ENCODE measurements around the gene SBF2. TPM values are rescaled to one million over a fixed set of nuclear protein-coding genes. Genes with fewer than 3 reads are reported as not detected.
"Not testable (repeated sequence)": the region's sequence is repeated elsewhere in the genome, so short reads cannot be mapped to it uniquely, and the experiment has no call there.

SBF2 gene
- polyA plus RNA-seq, 1 donor from 2014 or later, result 2.6 TPM

DNA sequence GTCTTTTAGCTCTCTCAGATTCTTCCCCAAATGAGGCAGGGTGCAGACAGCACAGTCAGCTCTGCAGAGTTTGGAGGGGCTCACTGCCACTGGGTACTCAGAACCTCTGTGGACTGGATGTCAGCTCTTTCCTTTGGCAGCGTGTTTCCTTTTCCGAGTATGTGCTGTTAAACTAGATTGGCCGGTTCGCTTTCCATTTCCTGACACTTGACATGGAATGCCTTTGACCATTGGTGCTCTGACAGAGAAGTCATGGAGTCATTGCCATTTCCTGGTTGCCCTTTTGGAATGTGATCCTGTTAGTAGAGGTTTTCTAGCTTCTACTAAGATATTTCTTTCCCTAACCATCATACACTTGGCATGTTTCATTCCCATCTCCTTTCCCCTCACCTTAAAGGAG lies 543.5 kb downstream of the SBF2 start:
- H3K4me3 Mint-ChIP-seq, result no peak overlapping the region
- H3K9me3 Mint-ChIP-seq, result no peaks in the 10 kb centered on the region
- H3K36me3 Mint-ChIP-seq, result peaks cover 9% of the 10 kb centered on the region
- H3K27ac Mint-ChIP-seq, result peak overlapping the region in 2 of 3 donors; percentile 7 to 39
- H3K4me1 Mint-ChIP-seq, result peaks cover 51 to 58% (median 52%) of the 10 kb centered on the region in 3 donors
- no peaks in the 10 kb centered on the region for H3K27me3 Mint-ChIP-seq

DNA sequence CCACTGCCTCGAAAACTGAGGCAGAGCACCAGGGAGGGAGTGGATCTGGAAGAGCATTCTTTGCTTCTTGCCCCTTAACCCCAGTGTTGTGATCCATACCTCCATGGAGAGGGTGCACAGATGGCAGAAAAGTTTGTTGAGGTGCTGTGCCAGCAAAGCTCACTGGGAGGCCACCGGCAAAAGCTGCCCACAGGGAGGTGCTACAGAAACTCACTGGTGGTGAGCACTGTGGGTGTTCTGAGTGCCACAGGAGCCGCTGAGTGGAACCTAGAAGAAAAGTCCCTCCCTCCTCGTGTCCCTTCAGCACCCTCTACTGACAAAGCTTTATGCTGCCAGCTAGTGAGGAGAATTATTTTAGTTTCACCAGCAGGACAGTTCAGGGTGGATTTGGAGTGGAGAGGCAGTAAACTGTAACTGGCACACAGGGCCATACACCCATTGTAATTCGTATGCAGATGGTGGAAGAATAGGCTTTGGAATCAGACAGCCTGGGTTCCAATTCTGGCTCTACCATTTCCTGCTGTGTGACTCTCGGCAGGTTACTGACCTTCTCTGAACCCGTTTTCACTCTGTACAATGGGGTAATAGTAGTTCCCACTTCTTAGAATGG lies 545.6 kb downstream of the SBF2 start:
- peaks cover 11% of the 10 kb centered on the region for H3K36me3 Mint-ChIP-seq
- H3K9me3 Mint-ChIP-seq, result no peaks in the 10 kb centered on the region
- H3K4me1 Mint-ChIP-seq, result peaks cover 43 to 51% (median 47%) of the 10 kb centered on the region in 3 donors
- H3K4me3 Mint-ChIP-seq, result peak overlapping the region in 3 of 4 donors; percentile 42 to 64 (median 63)
- no peaks in the 10 kb centered on the region for H3K27me3 Mint-ChIP-seq
- peak overlapping the region; percentile 79 to 92 (median 92) for H3K27ac Mint-ChIP-seq

DNA sequence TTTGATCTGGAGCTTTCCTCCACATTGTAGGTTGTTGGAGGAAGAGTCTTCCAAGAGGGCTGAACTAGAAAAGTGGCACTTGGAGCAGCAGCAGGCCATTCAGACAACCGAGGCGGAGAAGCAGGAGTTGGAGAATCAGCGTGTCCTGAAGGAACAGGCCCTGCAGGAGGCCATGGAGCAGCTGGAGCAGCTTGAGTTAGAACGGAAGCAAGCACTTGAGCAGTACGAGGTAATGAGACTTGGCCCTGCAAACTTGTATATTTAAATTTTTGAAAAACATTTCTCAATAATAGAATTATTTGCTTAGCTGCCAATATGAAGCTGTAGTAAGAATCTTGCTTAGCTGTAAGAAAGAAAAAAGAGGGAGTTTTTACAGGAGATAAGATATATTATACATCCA lies 546.2 kb downstream of the SBF2 start:
- H3K4me1 Mint-ChIP-seq, result peaks cover 40 to 47% (median 42%) of the 10 kb centered on the region in 3 donors
- peak overlapping the region in 3 of 4 donors; percentile 63 to 76 (median 64) for H3K4me3 Mint-ChIP-seq
- H3K27me3 Mint-ChIP-seq, result no peaks in the 10 kb centered on the region
- no peaks in the 10 kb centered on the region for H3K9me3 Mint-ChIP-seq
- H3K36me3 Mint-ChIP-seq, result peaks cover 11% of the 10 kb centered on the region
- peak overlapping the region; percentile 79 to 92 (median 92) for H3K27ac Mint-ChIP-seq

DNA sequence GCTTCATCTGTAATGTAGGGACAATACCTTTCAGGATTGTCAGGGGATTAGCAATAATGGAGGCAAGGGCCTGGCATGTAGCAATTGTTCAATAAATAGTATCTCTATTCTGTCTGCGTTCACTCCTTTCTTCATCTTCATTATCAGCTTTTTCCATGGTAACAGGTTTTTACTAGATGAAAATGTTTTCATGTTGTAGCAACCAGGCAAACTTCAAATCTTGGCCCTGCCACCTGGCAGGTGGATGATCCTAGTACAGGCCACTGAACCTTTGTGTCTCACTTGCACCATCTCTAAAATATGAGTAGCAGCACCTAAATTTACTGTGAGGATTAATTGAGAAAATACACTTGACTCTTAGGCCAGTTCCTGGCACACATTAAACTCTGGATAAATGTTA lies 546.8 kb downstream of the SBF2 start:
- H3K27me3 Mint-ChIP-seq, result no peaks in the 10 kb centered on the region
- H3K27ac Mint-ChIP-seq, result peak overlapping the region; percentile 79 to 92 (median 92)
- peaks cover 11% of the 10 kb centered on the region for H3K36me3 Mint-ChIP-seq
- peak overlapping the region in 3 of 4 donors; percentile 30 to 76 (median 63) for H3K4me3 Mint-ChIP-seq
- no peaks in the 10 kb centered on the region for H3K9me3 Mint-ChIP-seq
- peaks cover 40 to 47% (median 42%) of the 10 kb centered on the region in 3 donors for H3K4me1 Mint-ChIP-seq

DNA sequence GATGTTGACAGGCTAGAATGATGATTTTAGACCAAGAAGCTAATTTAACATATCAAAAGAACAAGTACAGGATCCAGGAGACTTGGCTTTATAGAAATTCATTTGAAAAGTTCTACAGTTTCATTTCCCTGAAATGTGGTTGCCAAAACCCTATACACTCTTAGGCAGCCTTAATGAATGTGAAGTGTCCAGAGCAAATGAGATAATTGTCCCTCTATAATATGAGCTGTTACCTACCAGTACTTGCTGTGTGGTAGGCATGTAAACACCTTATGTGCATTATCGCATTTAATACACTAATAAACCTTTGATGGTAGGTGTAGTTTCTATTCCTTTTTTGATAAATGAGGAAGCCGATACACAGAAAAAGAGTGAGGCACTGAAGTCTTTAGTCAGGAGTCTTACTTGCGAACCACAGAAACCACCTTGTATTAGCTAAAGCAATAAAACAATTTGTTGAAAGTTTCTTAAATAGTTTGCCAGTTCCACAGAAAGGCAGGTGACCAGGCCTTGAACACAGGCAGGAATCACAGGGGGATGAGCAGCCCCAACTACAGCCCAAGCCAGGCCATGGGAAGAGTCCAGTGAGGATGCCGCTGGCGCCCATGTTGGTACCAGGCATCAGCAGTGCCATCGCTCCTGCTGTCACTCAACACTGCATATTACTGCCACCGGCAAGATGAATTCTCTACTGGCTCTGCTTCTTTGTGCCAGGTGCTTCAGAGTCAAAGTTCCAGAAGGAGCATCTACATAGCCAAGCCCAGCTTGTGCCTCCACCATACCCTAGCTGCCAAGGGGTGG lies 548.4 kb downstream of the SBF2 start:
- peak overlapping the region; percentile 92 to 93 (median 92) for H3K27ac Mint-ChIP-seq
- H3K9me3 Mint-ChIP-seq, result no peaks in the 10 kb centered on the region
- no peaks in the 10 kb centered on the region for H3K27me3 Mint-ChIP-seq
- peaks cover 45 to 50% (median 46%) of the 10 kb centered on the region in 3 donors for H3K4me1 Mint-ChIP-seq
- H3K36me3 Mint-ChIP-seq, result peaks cover 16% of the 10 kb centered on the region
- H3K4me3 Mint-ChIP-seq, result peak overlapping the region; percentile 54 to 76 (median 68)

DNA sequence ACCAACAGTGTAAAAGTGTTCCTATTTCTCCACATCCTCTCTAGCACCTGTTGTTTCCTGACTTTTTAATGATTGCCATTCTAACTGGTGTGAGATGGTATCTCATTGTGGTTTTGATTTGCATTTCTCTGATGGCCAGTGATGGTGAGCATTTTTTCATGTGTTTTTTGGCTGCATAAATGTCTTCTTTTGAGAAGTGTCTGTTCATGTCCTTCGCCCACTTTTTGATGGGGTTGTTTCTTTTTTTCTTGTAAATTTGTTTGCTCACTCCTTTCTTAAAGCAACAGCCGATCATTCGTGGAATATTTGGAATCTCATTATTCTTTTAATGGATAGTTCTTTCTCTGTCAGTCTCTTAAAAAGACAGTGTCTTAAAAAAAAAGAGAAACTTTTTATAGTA lies 550.5 kb downstream of the SBF2 start:
- peak overlapping the region in 2 of 3 donors; percentile 71 to 84 for H3K27ac Mint-ChIP-seq
- H3K36me3 Mint-ChIP-seq, result peaks cover 17% of the 10 kb centered on the region
- H3K4me1 Mint-ChIP-seq, result peaks cover 58 to 62% (median 60%) of the 10 kb centered on the region in 3 donors
- not testable (repeated sequence) for H3K9me3 Mint-ChIP-seq, H3K27me3 Mint-ChIP-seq
- H3K4me3 Mint-ChIP-seq, result peak overlapping the region in 1 of 4 donors; percentile 46

DNA sequence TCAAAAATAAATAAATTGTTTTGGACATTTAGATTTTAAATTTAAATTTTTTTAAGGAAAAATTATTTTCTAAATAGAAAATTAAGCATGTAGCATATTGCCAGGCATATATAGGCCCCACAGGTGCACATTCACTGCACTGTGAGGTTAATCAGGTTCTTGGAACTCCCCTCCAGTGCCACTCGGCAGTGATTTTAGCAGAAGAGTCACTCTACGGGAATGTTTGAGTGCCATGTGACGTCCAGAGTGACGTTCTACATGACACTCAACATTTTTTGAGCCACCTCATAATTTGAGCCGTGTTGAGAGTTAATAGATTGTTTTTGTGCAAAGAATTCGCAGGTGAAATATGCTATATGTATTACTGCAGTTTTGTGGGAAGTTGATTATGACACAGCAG lies 552.8 kb downstream of the SBF2 start:
- Mint-ChIP-seq H3K27ac (peak overlapping the region; percentile 61 to 99 (median 86)), H3K4me3 (peak overlapping the region in 2 of 4 donors; percentile 16 to 47), H3K27me3 (peaks cover 2% of the 10 kb centered on the region), H3K9me3 (no peaks in the 10 kb centered on the region), H3K36me3 (peaks cover 23% of the 10 kb centered on the region), H3K4me1 (peaks cover 48 to 56% (median 53%) of the 10 kb centered on the region in 3 donors)

DNA sequence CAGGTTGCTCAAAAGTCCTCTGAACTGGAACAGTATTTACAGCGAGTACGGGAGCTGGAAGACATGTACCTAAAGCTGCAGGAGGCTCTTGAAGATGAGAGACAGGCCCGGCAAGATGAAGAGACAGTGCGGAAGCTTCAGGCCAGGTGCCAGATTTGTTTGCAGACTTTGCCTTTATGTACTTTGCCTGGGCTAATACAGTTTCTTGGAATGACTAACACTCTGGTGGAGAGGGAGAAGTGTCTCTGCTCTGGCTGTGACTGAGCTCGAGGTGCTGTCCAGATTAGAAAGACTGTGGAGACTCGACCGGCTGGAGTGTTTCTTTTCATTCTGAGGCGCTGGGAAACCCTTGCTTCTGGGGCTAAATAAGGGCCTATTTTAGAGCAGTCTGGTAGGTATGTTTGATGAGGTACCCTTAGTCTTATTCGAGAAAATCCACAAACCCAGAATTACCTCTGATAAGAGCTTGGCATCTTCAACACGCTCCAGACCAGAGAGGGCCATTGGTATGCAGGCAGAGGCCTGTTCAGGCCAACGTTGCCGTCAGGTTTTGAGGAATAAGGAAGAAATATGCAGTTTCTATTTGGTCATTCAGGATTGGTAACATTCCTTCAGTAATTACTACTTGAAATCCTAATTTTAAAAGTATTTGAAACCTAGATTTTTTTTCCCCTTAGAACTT lies 553.7 kb downstream of the SBF2 start:
- peaks cover 2% of the 10 kb centered on the region for H3K27me3 Mint-ChIP-seq
- H3K4me3 Mint-ChIP-seq, result peak overlapping the region in 3 of 4 donors; percentile 57 to 89 (median 85)
- H3K27ac Mint-ChIP-seq, result peak overlapping the region; percentile 88 to 99 (median 95)
- H3K4me1 Mint-ChIP-seq, result peaks cover 48 to 55% (median 54%) of the 10 kb centered on the region in 3 donors
- H3K9me3 Mint-ChIP-seq, result peaks cover 0 to 1% (median 0%) of the 10 kb centered on the region in 3 donors
- H3K36me3 Mint-ChIP-seq, result peaks cover 31% of the 10 kb centered on the region

DNA sequence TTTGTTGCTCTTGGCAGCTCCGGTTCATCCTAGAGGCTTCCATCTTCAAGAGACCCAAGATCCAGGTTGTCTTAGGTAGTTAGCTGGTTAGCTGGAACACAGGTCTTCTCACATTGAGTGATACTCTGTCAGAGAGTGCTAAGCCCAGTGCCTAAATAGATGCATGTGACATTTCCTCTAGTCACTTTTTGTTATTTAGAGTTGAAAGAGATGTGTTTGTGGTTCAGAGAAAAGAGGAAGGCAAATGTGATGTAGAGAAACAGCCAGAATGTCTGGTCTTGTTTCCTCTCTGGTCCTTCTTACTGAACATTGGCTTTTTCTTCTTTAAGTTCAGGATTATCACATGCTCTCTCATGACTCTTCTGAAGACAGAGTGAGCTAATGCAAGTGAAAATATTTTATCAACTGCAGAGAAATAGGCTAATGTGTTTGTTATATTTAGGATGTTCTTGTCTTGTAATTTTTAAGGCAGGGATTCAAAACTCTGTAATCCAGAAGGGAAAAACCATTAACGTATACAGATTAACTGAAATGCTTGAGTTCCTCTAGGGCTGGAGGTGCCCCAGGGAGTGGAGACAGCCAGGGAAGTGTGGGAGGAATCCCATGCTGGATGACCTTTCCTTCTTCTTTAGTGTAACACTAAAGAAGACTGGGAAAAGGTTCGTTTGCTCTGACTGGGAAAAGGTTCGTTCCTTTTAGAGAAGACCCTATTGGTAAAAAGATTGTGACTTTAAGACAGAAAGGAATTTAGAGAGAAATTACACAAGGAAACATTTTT lies 554.7 kb downstream of the SBF2 start:
- Mint-ChIP-seq H3K4me3 (peak overlapping the region; percentile 32 to 89 (median 71)), H3K27ac (peak overlapping the region; percentile 88 to 99 (median 95)), H3K9me3 (peaks cover 0 to 1% (median 0%) of the 10 kb centered on the region in 3 donors), H3K36me3 (peaks cover 34% of the 10 kb centered on the region), H3K4me1 (peaks cover 45 to 51% (median 48%) of the 10 kb centered on the region in 3 donors), H3K27me3 (peaks cover 2% of the 10 kb centered on the region)

DNA sequence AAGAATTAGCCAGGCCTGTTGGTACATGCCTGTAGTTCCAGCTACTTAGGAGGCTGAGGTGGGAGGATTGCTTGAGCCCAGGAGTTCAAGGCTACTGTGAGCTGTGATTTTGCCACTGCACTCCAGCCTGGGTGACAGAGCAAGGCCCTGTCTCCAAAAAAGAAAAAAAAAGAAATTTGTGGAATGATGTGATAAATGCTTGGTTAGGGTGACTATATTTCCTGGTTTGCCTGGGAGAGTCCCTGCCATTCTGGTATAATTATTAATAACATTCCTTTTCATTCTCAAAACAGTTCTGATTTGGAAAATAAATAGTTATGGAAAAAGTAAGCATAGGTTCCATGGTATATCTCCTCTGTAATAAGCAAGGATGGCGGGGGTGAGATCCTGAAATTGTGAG lies 555.3 kb downstream of the SBF2 start:
- H3K27me3 Mint-ChIP-seq, result peaks cover 2% of the 10 kb centered on the region
- peaks cover 0 to 1% (median 0%) of the 10 kb centered on the region in 3 donors for H3K9me3 Mint-ChIP-seq
- H3K4me3 Mint-ChIP-seq, result peak overlapping the region; percentile 32 to 89 (median 71)
- peak overlapping the region; percentile 88 to 99 (median 95) for H3K27ac Mint-ChIP-seq
- H3K36me3 Mint-ChIP-seq, result peaks cover 34% of the 10 kb centered on the region
- peaks cover 49 to 54% (median 51%) of the 10 kb centered on the region in 3 donors for H3K4me1 Mint-ChIP-seq

DNA sequence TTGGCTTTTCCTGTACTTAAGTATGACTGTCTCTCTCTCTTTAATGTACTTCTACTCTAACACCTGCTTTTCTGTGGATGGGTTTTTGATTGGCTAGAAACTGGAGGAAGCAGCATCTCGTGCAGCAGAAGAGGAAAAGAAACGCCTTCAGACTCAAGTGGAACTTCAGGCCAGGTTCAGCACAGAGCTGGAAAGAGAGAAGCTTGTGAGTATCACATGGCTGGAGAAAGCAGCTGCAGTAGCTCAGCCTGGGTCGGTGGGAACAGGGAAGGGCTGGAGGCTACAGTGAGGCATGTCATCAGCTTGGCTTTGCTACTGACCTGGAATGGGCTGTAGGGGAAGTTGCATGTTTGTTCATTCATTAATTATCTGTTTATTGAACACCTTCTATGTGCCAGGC lies 555.9 kb downstream of the SBF2 start:
- Mint-ChIP-seq H3K4me1 (peaks cover 50 to 54% (median 52%) of the 10 kb centered on the region in 3 donors), H3K27me3 (peaks cover 2% of the 10 kb centered on the region), H3K36me3 (peaks cover 32% of the 10 kb centered on the region), H3K27ac (peak overlapping the region; percentile 85 to 95 (median 88)), H3K4me3 (peak overlapping the region in 3 of 4 donors; percentile 46 to 68 (median 64)), H3K9me3 (peaks cover 0 to 1% (median 0%) of the 10 kb centered on the region in 3 donors)

DNA sequence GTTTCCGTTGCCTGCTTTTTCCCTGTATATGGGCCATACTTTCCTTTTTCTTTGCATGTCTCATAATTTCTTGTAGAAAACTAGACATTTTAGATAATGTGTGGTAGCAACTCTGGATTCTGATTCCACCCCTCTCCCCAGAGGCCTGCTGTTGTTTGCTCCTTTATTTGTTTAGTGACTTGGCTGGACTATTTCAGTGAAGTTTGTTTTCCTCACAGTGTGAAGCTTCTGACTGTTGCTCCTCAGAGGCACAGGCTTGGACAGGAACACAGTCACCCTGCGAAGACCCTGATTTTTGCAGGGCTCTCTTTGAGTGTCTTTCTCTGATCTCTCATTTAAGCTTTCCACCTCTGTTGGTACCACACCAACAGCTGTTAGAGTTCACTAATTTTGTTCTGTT lies 557.7 kb downstream of the SBF2 start:
- peaks cover 2% of the 10 kb centered on the region for H3K27me3 Mint-ChIP-seq
- peaks cover 28% of the 10 kb centered on the region for H3K36me3 Mint-ChIP-seq
- H3K4me1 Mint-ChIP-seq, result peaks cover 57 to 65% (median 57%) of the 10 kb centered on the region in 3 donors
- peak overlapping the region in 2 of 4 donors; percentile 36 to 89 for H3K4me3 Mint-ChIP-seq
- H3K9me3 Mint-ChIP-seq, result peaks cover 0 to 1% (median 0%) of the 10 kb centered on the region in 3 donors
- H3K27ac Mint-ChIP-seq, result peak overlapping the region; percentile 85 to 95 (median 94)

DNA sequence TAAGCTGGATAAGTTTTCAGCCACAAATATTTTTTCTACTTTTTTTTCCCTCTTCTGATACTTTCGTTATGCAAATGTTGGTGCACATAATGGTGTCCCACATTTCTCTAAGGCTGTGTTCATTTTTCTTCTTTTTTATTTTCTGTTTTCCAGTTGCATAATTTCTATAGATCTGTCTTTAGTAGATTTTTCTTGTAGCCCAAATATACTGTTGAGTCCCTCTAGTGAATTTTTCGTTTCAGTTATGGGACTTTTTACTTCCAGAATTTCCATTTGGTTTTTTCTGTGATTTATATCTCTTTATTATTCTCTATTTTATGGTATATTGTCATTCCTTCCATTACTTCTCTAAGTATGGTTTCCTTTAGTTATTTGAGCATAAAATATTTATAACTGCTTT lies 558.1 kb downstream of the SBF2 start:
- Mint-ChIP-seq H3K27ac (peak overlapping the region; percentile 85 to 95 (median 94)), H3K4me3 (peak overlapping the region in 3 of 4 donors; percentile 36 to 89 (median 75)), H3K9me3 (peaks cover 0 to 1% (median 0%) of the 10 kb centered on the region in 3 donors), H3K27me3 (peaks cover 2% of the 10 kb centered on the region), H3K4me1 (peaks cover 59 to 68% (median 60%) of the 10 kb centered on the region in 3 donors), H3K36me3 (peaks cover 27% of the 10 kb centered on the region)

DNA sequence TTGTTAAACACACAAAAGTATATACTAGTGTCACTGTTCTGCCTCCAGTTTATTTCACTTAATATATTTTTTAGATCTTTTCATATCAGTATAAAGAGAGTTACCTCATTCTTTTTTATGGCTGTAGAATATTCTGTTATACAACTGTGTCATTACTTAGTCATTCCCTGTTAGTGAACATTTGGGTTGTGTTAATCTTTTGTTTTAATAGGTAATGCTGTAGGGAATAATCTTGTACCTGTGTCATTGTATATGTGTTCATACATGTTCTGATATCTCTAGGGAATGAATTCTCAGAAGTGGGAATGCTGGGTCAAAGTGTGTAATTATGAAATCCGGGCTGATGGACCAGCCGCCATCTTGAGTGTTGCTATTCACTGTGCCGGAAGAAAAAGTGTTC lies 558.8 kb downstream of the SBF2 start:
- peaks cover 61 to 67% (median 63%) of the 10 kb centered on the region in 3 donors for H3K4me1 Mint-ChIP-seq
- H3K27ac Mint-ChIP-seq, result peak overlapping the region; percentile 85 to 95 (median 94)
- H3K4me3 Mint-ChIP-seq, result peak overlapping the region in 3 of 4 donors; percentile 5 to 89 (median 75)
- H3K36me3 Mint-ChIP-seq, result peaks cover 29% of the 10 kb centered on the region
- H3K9me3 Mint-ChIP-seq, result peaks cover 0 to 1% (median 0%) of the 10 kb centered on the region in 3 donors
- peaks cover 2% of the 10 kb centered on the region for H3K27me3 Mint-ChIP-seq

Measured in IgD-negative memory B cell (primary cell).